ENCODE measurements around the gene FYB1.

FYB1 gene

GRCh38 chr5:39076757-39077728 lies 142.3 kb downstream of the FYB1 start:
- DNase-seq, result no peak

GRCh38 chr5:39076101-39076756 lies 143.1 kb downstream of the FYB1 start:
- DNase-seq, result no peak

- peak; percentile 92 for DNase-seq
Measured at GRCh38 chr5:39074017-39074814, 145.1 kb downstream of the FYB1 start, which contains the start of gene RICTOR. Gene RICTOR, minus strand, starts transcription at chr5:39074399. Its CDS starts 22 bp downstream, at chr5:39074377.

GRCh38 chr5:39073767-39074016 lies 145.7 kb downstream of the FYB1 start:
- no peak for DNase-seq

GRCh38 chr5:39072925-39073766 lies 146.2 kb downstream of the FYB1 start:
- DNase-seq, result peak; percentile 68

DNA sequence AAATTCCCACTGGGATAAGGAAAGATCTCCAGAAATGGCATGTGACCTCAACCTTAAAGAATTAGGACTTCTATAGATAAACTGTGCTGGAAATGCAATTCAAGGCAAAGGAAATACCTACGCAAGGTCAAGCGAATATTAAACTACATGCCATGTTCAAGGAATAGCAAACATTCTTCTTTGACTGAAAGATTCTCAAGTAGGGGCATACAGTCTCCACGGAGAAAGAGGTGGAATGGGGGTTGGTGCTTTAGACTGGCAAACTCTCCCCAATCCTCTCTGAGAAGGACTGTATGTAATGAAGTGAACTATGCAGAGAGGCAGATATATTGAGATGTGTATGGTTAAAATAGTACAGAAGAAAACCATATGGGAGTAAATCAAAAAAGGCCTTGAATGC lies 151.3 kb downstream of the FYB1 start:
- DNase-seq, result no peak

- no peak for DNase-seq
Measured at GRCh38 chr5:39064450-39064849, 154.9 kb downstream of the FYB1 start.

- no peak for DNase-seq
Measured at GRCh38 chr5:39063037-39063436, 156.3 kb downstream of the FYB1 start.

DNA sequence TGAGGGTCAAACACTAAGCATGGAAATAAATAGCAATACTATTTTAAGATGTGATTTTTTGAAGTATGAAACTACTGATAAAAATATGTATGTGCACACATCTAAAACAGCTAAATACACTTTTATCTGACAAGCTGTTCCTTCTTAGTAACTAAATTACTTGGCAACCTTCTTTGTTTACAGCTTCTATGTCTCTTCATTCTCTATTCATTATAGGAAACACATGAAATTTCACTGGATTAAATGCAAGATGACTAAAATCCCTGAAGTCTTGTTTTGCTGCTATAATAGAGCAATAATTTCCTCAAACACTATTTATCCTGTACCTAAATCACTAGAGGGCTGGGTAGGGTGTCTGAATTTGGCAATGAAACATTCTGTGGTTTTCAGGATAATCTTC lies 156.8 kb downstream of the FYB1 start:
- DNase-seq, result no peak

DNA sequence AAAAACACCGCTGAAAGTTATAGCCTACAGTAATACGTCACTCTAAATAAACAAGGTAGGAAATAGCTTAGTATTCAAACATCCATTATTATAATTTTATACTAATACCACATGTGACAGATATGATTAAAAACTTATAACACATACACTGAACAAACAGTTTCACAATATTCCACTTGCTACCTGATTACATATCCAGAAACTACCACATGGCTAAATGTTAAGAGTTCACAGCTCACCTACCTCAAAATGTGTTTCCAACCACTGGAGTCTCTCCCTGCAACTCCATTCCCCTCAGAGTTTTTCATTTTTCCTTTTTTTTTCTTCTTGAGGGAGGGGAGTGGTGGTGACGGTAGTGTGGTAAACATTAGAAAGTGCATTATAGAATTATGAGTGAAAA lies 157.3 kb downstream of the FYB1 start:
- no peak for DNase-seq

DNA sequence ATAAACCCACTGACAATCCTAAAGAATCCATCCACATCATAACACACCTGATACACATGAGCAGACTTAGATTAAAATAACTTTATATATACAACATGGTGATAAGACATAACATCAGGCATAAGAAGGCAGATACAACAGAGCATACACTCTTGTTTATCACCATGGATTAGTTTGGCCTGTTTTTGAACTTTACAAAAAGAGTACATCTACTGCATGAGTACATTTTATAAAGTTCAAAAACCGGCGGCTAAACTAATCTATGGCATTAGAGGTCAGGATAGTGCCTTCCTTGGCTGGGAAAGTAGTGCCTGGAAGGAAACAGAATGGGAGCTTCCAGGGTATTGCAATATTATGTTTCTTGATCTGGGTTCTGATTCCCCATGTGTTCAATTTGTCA lies 160.3 kb downstream of the FYB1 start:
- no peak for DNase-seq

DNA sequence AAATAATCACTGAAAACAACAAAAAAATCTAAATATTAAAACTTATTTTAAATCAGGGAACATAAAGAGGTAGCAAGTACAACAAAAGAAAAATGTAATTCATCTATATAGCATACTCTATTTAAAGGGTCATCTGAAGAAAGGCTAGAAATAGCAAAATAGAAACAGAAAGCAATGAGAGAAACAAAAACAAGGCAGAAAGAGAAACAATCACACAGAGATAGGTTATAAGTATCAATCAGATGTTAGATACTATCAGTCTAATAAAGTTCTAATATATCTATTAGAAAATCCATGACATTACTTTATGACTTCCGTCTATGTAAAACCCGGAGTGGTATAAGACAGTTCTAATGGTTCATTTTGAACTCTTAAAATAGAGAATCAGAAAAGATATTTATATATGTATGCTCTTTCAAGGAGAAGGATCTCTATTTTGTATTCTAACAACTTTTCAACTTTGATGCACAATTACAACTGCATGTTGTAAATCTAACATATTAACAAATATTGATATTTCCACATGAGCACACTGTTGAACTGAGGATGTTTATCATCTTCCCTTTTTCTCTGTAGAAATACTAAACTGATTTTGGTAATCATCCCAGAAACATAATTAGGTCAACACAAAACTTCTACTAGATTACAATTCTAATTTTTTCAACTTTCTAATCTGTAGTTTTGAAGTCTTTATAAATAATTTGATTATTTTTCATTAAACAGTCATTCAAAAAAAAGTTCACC lies 161.0 kb downstream of the FYB1 start:
- DNase-seq, result no peak

GRCh38 chr5:39057734-39058133 lies 161.6 kb downstream of the FYB1 start:
- no peak for DNase-seq

GRCh38 chr5:39055768-39056398 lies 163.5 kb downstream of the FYB1 start:
- no peak for DNase-seq
